Measurements from ENCODE around the gene BMPR1B. TPM values are rescaled to one million over a fixed set of nuclear protein-coding genes. Genes with fewer than 3 reads are reported as not detected.

Gene BMPR1B
- total and polyA plus RNA-seq, 4 donors = 0.27 to 0.70 (median 0.48) TPM

DNA sequence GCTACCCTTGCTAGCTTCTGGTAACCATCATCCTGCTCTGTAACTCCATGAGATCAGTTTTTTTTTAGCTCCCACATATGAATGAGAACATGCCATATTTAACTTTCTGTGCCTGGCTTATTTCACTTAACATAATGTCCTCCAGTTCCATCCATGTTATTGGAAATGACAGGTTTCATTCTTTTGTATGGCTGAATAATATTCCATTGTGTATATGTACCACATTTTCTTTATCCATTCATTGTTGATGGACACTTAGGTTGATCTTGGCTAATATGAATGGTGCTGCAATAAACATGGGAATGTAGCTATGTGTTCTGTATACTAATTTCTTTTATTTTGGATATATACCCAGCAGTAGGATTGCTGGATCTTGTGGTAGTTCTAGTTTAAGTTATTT is 204.7 kb downstream of the BMPR1B start:
- no peak for DNase-seq (ENCODE audit: low spot score)
- no peak overlapping the region for H3K4me3 ChIP-seq (ENCODE audit: low read depth in 1 of 3, low read length in 3 of 3)
- no peak overlapping the region for H3K9ac ChIP-seq (ENCODE audit: low read depth in 1 of 2, low read length in 2 of 2)
- TF ChIP-seq FOXA2 (IDR thresholded peaks at IDR 0.05) = no peak
- no peak for TF ChIP-seq GABPA (IDR thresholded peaks at IDR 0.05 in 1 of 2, conservative IDR thresholded peaks at IDR 0.05 in 1 of 2)
- no peak for TF ChIP-seq FOXA1 (IDR thresholded peaks at IDR 0.05)
- no peak for TF ChIP-seq ATF3 (IDR thresholded peaks at IDR 0.05)
- no peak for TF ChIP-seq HNF4G (IDR thresholded peaks at IDR 0.05)
- no peak for TF ChIP-seq CTCF (IDR thresholded peaks at IDR 0.05; ENCODE audit: low read depth, low read length, missing input control)
- TF ChIP-seq EGR1 (IDR thresholded peaks at IDR 0.05; ENCODE audit: low read depth in 2 of 2) = no peak
- TF ChIP-seq HNF4A (conservative IDR thresholded peaks at IDR 0.05) = no peak
- no peak for TF ChIP-seq RXRA (IDR thresholded peaks at IDR 0.05)
- TF ChIP-seq YY1 (IDR thresholded peaks at IDR 0.05) = no peak
- H3K27ac ChIP-seq (ENCODE audit: low read depth in 1 of 2, low read length in 2 of 2) = no peak overlapping the region
- peaks cover 0 to 3% (median 0%) of the 10 kb centered on the region in 4 donors for H3K9me3 ChIP-seq (ENCODE audit: control insufficient read depth in 4 of 4, low read length in 3 of 4)
- H3K27me3 ChIP-seq (ENCODE audit: control insufficient read depth in 4 of 4, insufficient read depth in 4 of 4, low read length in 3 of 4) = peaks cover 0 to 3% (median 0%) of the 10 kb centered on the region in 4 donors
- H3K4me1 ChIP-seq (ENCODE audit: control insufficient read depth in 4 of 4, insufficient read depth in 4 of 4, low read length in 3 of 4) = no peaks in the 10 kb centered on the region
- H3K36me3 ChIP-seq (ENCODE audit: control insufficient read depth in 4 of 4, insufficient read depth in 3 of 4, low read depth in 1 of 4, low read length in 3 of 4) = no peaks in the 10 kb centered on the region

GRCh38 chr4:94965852-94966251 is 208.1 kb downstream of the BMPR1B start:
- H3K4me3 ChIP-seq (ENCODE audit: low read depth in 1 of 3, low read length in 3 of 3) = no peak overlapping the region
- TF ChIP-seq EGR1 (IDR thresholded peaks at IDR 0.05; ENCODE audit: low read depth in 2 of 2) (no peak), HNF4G (IDR thresholded peaks at IDR 0.05) (no peak), SP1 (IDR thresholded peaks at IDR 0.05) (no peak)
- no peak overlapping the region for H3K9ac ChIP-seq (ENCODE audit: low read depth in 1 of 2, low read length in 2 of 2)
- H3K9me3 ChIP-seq (ENCODE audit: control insufficient read depth in 4 of 4, low read length in 3 of 4) = peaks cover 0 to 3% (median 0%) of the 10 kb centered on the region in 4 donors
- no peaks in the 10 kb centered on the region for H3K36me3 ChIP-seq (ENCODE audit: control insufficient read depth in 4 of 4, insufficient read depth in 3 of 4, low read depth in 1 of 4, low read length in 3 of 4)
- no peak for DNase-seq (ENCODE audit: low spot score)
- H3K27ac ChIP-seq (ENCODE audit: low read depth in 1 of 2, low read length in 2 of 2) = no peak overlapping the region
- H3K4me1 ChIP-seq (ENCODE audit: control insufficient read depth in 4 of 4, insufficient read depth in 4 of 4, low read length in 3 of 4) = no peaks in the 10 kb centered on the region
- no peaks in the 10 kb centered on the region for H3K27me3 ChIP-seq (ENCODE audit: control insufficient read depth in 4 of 4, insufficient read depth in 4 of 4, low read length in 3 of 4)

- WGBS = 73% methylated on average over 4 of the region's 4 CpGs
- H3K9ac ChIP-seq (ENCODE audit: low read depth in 1 of 2, low read length in 2 of 2) = no peak overlapping the region
These were observed 210.7 kb downstream of the BMPR1B start for GRCh38 chr4:94968493-94968892.

More at GRCh38 chr4:94968493-94968892, 210.7 kb downstream of the BMPR1B start:
- no peaks in the 10 kb centered on the region for H3K9me3 ChIP-seq (ENCODE audit: control insufficient read depth in 4 of 4, low read length in 3 of 4)
- DNase-seq (ENCODE audit: low spot score) = no peak
- H3K4me3 ChIP-seq (ENCODE audit: low read depth in 1 of 3, low read length in 3 of 3) = no peak overlapping the region
- TF ChIP-seq EGR1 (IDR thresholded peaks at IDR 0.05; ENCODE audit: low read depth in 2 of 2) (no peak), FOXA1 (IDR thresholded peaks at IDR 0.05) (no peak), CTCF (IDR thresholded peaks at IDR 0.05; ENCODE audit: low read depth, low read length, missing input control) (no peak), TAF1 (conservative IDR thresholded peaks at IDR 0.05) (no peak), GABPA (IDR thresholded peaks at IDR 0.05 in 1 of 2, conservative IDR thresholded peaks at IDR 0.05 in 1 of 2) (no peak)
- TF ChIP-seq, protein P1, sequence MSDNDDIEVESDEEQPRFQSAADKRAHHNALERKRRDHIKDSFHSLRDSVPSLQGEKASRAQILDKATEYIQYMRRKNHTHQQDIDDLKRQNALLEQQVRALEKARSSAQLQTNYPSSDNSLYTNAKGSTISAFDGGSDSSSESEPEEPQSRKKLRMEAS (IDR thresholded peaks at IDR 0.05) = no peak
- no peaks in the 10 kb centered on the region for H3K4me1 ChIP-seq (ENCODE audit: control insufficient read depth in 4 of 4, insufficient read depth in 4 of 4, low read length in 3 of 4)
- H3K36me3 ChIP-seq (ENCODE audit: control insufficient read depth in 4 of 4, insufficient read depth in 3 of 4, low read depth in 1 of 4, low read length in 3 of 4) = no peaks in the 10 kb centered on the region
- H3K27me3 ChIP-seq (ENCODE audit: control insufficient read depth in 4 of 4, insufficient read depth in 4 of 4, low read length in 3 of 4) = no peaks in the 10 kb centered on the region
- H3K27ac ChIP-seq (ENCODE audit: low read depth in 1 of 2, low read length in 2 of 2) = no peak overlapping the region

Data from liver (tissue), 9 donors.